ENCODE data around the gene SIX3.

- TF ChIP-seq CTCF (IDR thresholded peaks at IDR 0.05) (peak; percentile 91), EZH2 (IDR thresholded peaks at IDR 0.05; ENCODE audit: borderline replicate concordance, insufficient read depth, low read depth, low read length, poor library complexity, severe bottlenecking) (no peak)
These were observed 40.2 kb downstream of the SIX3 start for GRCh38 chr2:44981714-44982108.

Data from B cell (primary cell).